Measurements from ENCODE around the gene HAUS6. TPM values are rescaled to one million over a fixed set of nuclear protein-coding genes. Genes with fewer than 3 reads are reported as not detected.
"Not testable (repeated sequence)": the region's sequence is repeated elsewhere in the genome, so short reads cannot be mapped to it uniquely, and the experiment has no call there.

The HAUS6 gene
- total and polyA plus RNA-seq, 2 of the 13 experiments (the other 11 are each of a cell fraction or from before 2014, with no cell fraction given) = 9.8 to 31.1 TPM

DNA sequence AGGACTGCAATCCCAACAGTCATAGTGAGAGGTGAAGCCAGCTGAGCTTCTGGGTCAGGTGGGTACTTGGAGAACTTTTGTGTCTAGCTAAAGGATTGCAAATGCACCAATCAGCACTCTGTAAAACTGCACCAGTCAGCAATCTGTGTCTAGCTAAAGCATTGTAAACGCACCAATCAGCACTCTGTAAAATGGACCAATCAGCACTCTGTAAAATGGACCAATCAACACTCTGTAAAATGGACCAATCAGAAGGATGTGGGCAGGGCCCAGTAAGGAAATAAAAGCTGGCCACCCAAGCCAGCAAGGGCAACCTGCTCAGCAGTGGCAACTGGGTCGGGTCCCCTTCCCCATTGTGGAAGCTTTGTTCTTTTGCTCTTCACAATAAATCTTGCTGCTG is 81.1 kb downstream of the HAUS6 start:
- H3K9ac ChIP-seq (ENCODE audit: insufficient read depth, low read depth, low read length); DNase-seq (ENCODE audit: low spot score); H4K20me1 ChIP-seq (ENCODE audit: insufficient read depth, low read length); ATAC-seq; H3K79me2 ChIP-seq (ENCODE audit: insufficient read depth, low read length); H3K4me3 ChIP-seq (replicated peaks in 1 of 3; ENCODE audit: insufficient read depth in 1 of 3, low read depth in 2 of 3, low read length in 3 of 3); H3K27ac ChIP-seq (ENCODE audit: extremely low read length, insufficient read depth, low read length); in situ Hi-C loops (cut with HindIII; ENCODE audit: extremely low pct_ligation_motif_present, low pct_unique_long_range_greater_than_20kb); H3K36me3 ChIP-seq (replicated peaks in 1 of 2; ENCODE audit: control insufficient read depth in 1 of 2, insufficient read depth in 2 of 2, low read length in 2 of 2); H3K4me2 ChIP-seq (ENCODE audit: low read depth, low read length); FAIRE-seq; H3K27me3 ChIP-seq (ENCODE audit: control insufficient read depth in 1 of 2, insufficient read depth in 2 of 2, low read length in 2 of 2); H3K4me1 ChIP-seq (ENCODE audit: insufficient read depth, low read length); POLR2A ChIA-PET; CTCF ChIA-PET (ENCODE audit: low intra/inter-chr PET ratio, low total read pairs); H2AFZ ChIP-seq (ENCODE audit: low read length); BruUV-seq (replicated peaks); H3K9me3 ChIP-seq (ENCODE audit: low read length): not testable (repeated sequence)
- intact Hi-C loops (cut with micrococcal nuclease; ENCODE audit: unreplicated experiment) = loop anchor here (10.0 kb wide), 1 partner anchor 227 kb away; no protein-coding TSS in a partner anchor
- 25% methylated on average over 1 of the region's 2 CpGs for WGBS (ENCODE audit: low lambda C conversion rate)
- TF ChIP-seq NFYB (CRISPR knock-in tag; IDR thresholded peaks at IDR 0.05) (0 out of 2 replicates have a peak, but pooled peaks have one; percentile 15), MAFK (conservative IDR thresholded peaks at IDR 0.05 in 1 of 2, IDR thresholded peaks at IDR 0.05 in 1 of 2; ENCODE audit: low read length in 2 of 2) (peak in 1 of 2 experiments; percentile 83; a peak in 3 of 4 replicates), MAFF (IDR thresholded peaks at IDR 0.05; ENCODE audit: low read depth, low read length) (peak; percentile 74)

DNA sequence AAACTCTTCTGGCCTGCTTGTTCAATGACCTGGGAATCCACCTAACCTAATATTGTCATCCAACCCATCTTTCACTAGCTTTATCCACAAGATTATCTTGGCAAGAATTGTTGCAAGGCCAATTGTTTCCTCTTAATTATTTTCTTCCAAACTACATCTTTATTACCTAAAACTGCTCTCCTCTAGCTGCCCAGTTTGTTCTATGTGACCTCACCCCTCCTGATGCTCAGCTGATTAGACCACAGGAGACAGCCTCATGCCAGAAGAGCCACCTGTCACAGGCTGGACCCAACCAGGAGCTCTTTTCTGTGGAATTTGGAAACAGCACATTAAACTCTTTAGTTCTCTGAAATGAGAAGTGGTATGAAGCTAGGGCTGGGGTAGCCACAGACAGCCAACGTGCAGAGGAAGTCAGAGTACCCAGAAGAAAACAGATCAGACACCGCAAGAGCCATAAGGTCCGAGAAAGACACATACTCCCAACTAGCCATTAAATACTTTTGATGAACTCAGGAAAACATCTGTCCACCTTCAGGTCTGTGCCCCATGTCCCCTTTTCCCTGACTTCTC is 81.7 kb downstream of the HAUS6 start:
- no peaks in the 10 kb centered on the region for H3K9me3 ChIP-seq (ENCODE audit: low read length)
- ChIA-PET CTCF (ENCODE audit: low intra/inter-chr PET ratio, low total read pairs) (no interaction called here), POLR2A (interaction anchor here (0.7 kb wide), 1 partner anchor 28 kb away, joined by 3 read pairs; the partner anchor contains the start of gene RRAGA)
- H3K27ac ChIP-seq (ENCODE audit: extremely low read length, insufficient read depth, low read length) = no peak overlapping the region
- H3K36me3 ChIP-seq (replicated peaks in 1 of 2; ENCODE audit: control insufficient read depth in 1 of 2, insufficient read depth in 2 of 2, low read length in 2 of 2) = no peaks in the 10 kb centered on the region
- no peak overlapping the region for H2AFZ ChIP-seq (ENCODE audit: low read length)
- ATAC-seq = no peak
- TF ChIP-seq ZSCAN20 (CRISPR knock-in tag; IDR thresholded peaks at IDR 0.05; ENCODE audit: borderline replicate concordance) = no peak
- no peak for TF ChIP-seq MBD4 (IDR thresholded peaks at IDR 0.05; ENCODE audit: borderline replicate concordance, low read length)
- TF ChIP-seq NR1H2 (CRISPR knock-in tag; IDR thresholded peaks at IDR 0.05; ENCODE audit: borderline replicate concordance, low read depth) = no peak
- no peak for TF ChIP-seq PCBP2 (optimal IDR thresholded peaks at IDR 0.05; ENCODE audit: low read depth, low read length, poor library complexity, severe bottlenecking)
- TF ChIP-seq TEAD3 (CRISPR knock-in tag; optimal IDR thresholded peaks at IDR 0.05; ENCODE audit: borderline replicate concordance) = no peak
- TF ChIP-seq, protein P1, sequence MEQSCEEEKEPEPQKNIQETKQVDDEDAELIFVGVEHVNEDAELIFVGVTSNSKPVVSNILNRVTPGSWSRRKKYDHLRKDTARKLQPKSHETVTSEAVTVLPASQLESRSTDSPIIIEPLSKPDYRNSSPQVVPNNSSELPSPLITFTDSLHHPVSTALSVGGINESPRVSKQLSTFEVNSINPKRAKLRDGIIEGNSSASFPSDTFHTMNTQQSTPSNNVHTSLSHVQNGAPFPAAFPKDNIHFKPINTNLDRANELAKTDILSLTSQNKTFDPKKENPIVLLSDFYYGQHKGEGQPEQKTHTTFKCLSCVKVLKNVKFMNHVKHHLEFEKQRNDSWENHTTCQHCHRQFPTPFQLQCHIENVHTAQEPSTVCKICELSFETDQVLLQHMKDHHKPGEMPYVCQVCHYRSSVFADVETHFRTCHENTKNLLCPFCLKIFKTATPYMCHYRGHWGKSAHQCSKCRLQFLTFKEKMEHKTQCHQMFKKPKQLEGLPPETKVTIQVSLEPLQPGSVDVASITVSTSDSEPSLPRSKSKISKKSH (CRISPR knock-in tag; IDR thresholded peaks at IDR 0.05; ENCODE audit: borderline replicate concordance) = no peak
- no peak for DNase-seq (ENCODE audit: low spot score)
- FAIRE-seq = no peak
- no peak overlapping the region for H3K4me2 ChIP-seq (ENCODE audit: low read depth, low read length)
- 55% methylated on average over 3 of the region's 3 CpGs for WGBS (ENCODE audit: low lambda C conversion rate)
- no peak overlapping the region for H3K4me3 ChIP-seq (replicated peaks in 1 of 3; ENCODE audit: insufficient read depth in 1 of 3, low read depth in 2 of 3, low read length in 3 of 3)
- H3K4me1 ChIP-seq (ENCODE audit: insufficient read depth, low read length) = no peaks in the 10 kb centered on the region
- intact Hi-C loops (cut with micrococcal nuclease; ENCODE audit: unreplicated experiment) = loop anchor here (10.0 kb wide), 1 partner anchor 226 kb away; no protein-coding TSS in a partner anchor
- H3K79me2 ChIP-seq (ENCODE audit: insufficient read depth, low read length) = no peaks in the 10 kb centered on the region
- H4K20me1 ChIP-seq (ENCODE audit: insufficient read depth, low read length) = no peaks in the 10 kb centered on the region
- H3K27me3 ChIP-seq (ENCODE audit: control insufficient read depth in 1 of 2, insufficient read depth in 2 of 2, low read length in 2 of 2) = no peaks in the 10 kb centered on the region
- in situ Hi-C loops (cut with HindIII; ENCODE audit: extremely low pct_ligation_motif_present, low pct_unique_long_range_greater_than_20kb) = no loop called here
- no peak overlapping the region for H3K9ac ChIP-seq (ENCODE audit: insufficient read depth, low read depth, low read length)
- no TSS peak for BruUV-seq (replicated peaks)

Measured in HepG2 (cell line).